ENCODE measurements around the gene RENBP. TPM values are rescaled to one million over a fixed set of nuclear protein-coding genes. Genes with fewer than 3 reads are reported as not detected.

The RENBP gene
- total RNA-seq, 2 experiments from 2014 or later = 12.1 to 12.8 TPM

- H3K36me3 Mint-ChIP-seq (ENCODE audit: low read depth) = peaks cover 60% of the 10 kb centered on the region
- POLR2A ChIA-PET = interaction anchor here (8.7 kb wide), 1 partner anchor 11 kb away, joined by 114 read pairs; no protein-coding TSS in a partner anchor
- CTCF ChIA-PET = interaction anchor here (10.4 kb wide), 1 partner anchor 27 kb away, joined by 148 read pairs; the partner anchor contains the start of gene RENBP
- H3K9me3 Mint-ChIP-seq = no peaks in the 10 kb centered on the region
- DNase-seq = no peak
- H3K4me3 Mint-ChIP-seq = no peak overlapping the region
- no peaks in the 10 kb centered on the region for H3K27me3 Mint-ChIP-seq
- no peak overlapping the region for H3K27ac Mint-ChIP-seq
- H3K4me1 Mint-ChIP-seq = peaks cover 29% of the 10 kb centered on the region
Observed at GRCh38 chrX:153921070-153921469, 23.4 kb downstream of the RENBP start.

DNA sequence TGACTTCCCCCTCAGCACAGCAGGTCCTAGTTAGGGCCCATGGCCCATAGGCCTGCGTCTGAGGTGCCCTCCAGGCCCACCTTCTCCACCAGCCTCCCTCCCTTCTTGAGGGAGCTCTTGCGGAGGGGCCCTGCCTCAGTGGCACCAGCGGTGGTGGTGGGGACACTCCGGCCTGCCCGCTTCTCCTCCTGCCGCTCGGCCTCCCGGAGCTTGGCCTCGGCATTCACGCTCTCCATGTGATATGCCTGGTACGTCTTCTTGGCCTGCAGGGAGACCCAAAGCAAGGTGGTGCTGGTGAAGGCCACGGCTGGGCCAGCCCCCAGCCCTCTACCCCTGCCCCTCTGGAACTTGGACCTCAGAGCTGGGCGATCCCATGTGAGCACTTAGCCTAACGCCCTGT lies 23.9 kb downstream of the RENBP start:
- Mint-ChIP-seq H3K4me1 (peaks cover 31% of the 10 kb centered on the region), H3K36me3 (ENCODE audit: low read depth) (peaks cover 63% of the 10 kb centered on the region), H3K9me3 (no peaks in the 10 kb centered on the region), H3K27ac (no peak overlapping the region), H3K27me3 (no peaks in the 10 kb centered on the region), H3K4me3 (no peak overlapping the region)
- POLR2A ChIA-PET = interaction anchor here (1.5 to 2.2 kb wide), 2 partner anchors 14 to 24 kb away, joined by 3 to 5 read pairs; partner anchors contain the start of gene RENBP
- CTCF ChIA-PET = interaction anchor here (10.4 kb wide), 1 partner anchor 28 kb away, joined by 148 read pairs; the partner anchor contains the start of gene RENBP
- DNase-seq = no peak

DNA sequence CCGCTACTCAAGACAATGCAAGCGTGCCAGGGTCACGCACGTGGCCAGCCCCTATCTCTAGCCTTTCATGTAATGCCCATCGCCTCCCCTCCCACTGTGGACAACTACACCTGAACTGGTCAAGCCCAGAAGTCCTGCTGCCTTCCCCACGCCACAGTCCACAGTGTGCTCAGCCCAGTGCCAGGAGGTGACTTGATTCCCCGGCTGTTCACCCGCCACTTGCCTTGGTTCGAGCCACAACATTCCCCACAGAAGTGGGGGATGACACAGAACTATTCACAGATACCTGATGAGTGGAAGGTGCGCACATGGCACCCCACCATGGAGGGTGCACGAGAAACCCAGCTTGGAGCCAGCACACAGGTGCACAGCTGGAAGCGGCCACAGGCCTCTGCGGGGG lies 25.2 kb downstream of the RENBP start:
- peaks cover 30% of the 10 kb centered on the region for H3K4me1 Mint-ChIP-seq
- H3K27ac Mint-ChIP-seq = no peak overlapping the region
- no peak for DNase-seq
- no peaks in the 10 kb centered on the region for H3K9me3 Mint-ChIP-seq
- no peaks in the 10 kb centered on the region for H3K27me3 Mint-ChIP-seq
- peaks cover 51% of the 10 kb centered on the region for H3K36me3 Mint-ChIP-seq (ENCODE audit: low read depth)
- ChIA-PET POLR2A (interaction anchor here (1.5 to 2.2 kb wide), 2 partner anchors 13 to 26 kb away, joined by 3 to 5 read pairs; partner anchors contain the start of gene RENBP), CTCF (interaction anchor here (1.1 kb wide), 1 partner anchor 28 kb away, joined by 4 read pairs; no protein-coding TSS in a partner anchor)
- no peak overlapping the region for H3K4me3 Mint-ChIP-seq

DNA sequence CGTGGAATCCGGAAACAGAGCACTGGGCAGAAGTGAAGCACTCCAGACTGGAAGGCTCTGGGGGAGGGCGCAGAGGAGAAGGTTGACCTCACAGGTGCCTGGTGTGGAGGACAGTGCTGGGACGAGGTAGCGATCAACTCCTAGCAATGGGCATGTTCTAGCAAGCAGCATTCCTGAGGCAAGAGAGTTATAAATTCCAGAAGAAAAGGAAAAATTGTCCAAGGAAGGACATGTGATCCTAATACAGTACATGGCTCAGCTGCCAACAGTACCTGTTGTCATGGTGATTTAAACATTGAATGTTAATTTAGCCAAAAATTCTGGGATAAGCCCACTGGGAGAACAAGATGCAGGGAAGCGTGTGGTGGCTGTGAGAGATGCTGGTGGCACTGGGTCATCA lies 26.6 kb downstream of the RENBP start:
- POLR2A ChIA-PET = interaction anchor here (1.1 kb wide), 1 partner anchor 11 kb away, joined by 3 read pairs; no protein-coding TSS in a partner anchor
- no peaks in the 10 kb centered on the region for H3K9me3 Mint-ChIP-seq

DNA sequence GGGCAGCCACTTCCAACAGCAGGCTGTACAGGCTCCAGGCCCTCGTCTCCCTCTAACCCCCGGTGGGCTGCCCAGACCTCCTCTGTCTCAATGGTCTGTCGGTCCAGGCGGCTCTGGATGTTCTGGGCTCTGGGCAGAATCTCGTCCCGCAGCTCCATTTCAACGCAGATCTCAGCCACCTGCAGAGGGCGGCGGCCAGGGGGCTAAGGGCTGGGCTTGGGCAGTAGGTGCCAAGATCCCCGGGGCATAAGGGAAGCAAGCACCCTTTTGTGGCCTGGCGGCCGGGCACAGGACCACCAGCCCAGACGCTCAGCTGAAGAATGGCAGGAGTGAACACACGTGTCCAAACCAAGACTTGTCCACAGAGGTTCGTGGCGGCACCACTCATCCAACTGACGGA lies 30.7 kb downstream of the RENBP start:
- no peak for DNase-seq
- Mint-ChIP-seq H3K27ac (no peak overlapping the region), H3K9me3 (no peaks in the 10 kb centered on the region), H3K27me3 (no peaks in the 10 kb centered on the region), H3K4me1 (peaks cover 6% of the 10 kb centered on the region), H3K4me3 (no peak overlapping the region), H3K36me3 (ENCODE audit: low read depth) (peaks cover 37% of the 10 kb centered on the region)
- CTCF ChIA-PET = interaction anchor here (1.2 kb wide), 1 partner anchor 33 kb away, joined by 3 read pairs; no protein-coding TSS in a partner anchor
- POLR2A ChIA-PET = interaction anchor here (0.6 to 9.4 kb wide), 2 partner anchors 12 to 149 kb away, joined by 3 to 114 read pairs; partner anchors contain the start of genes ARHGAP4 and PLXNB3

More for the DNA sequence above, 26.6 kb downstream of the RENBP start:
- no peak overlapping the region for H3K4me3 Mint-ChIP-seq
- peaks cover 21% of the 10 kb centered on the region for H3K4me1 Mint-ChIP-seq
- no peak for DNase-seq
- H3K27me3 Mint-ChIP-seq = no peaks in the 10 kb centered on the region
- no peak overlapping the region for H3K27ac Mint-ChIP-seq
- CTCF ChIA-PET = interaction anchor here (1.3 kb wide), 1 partner anchor 11 kb away, joined by 3 read pairs; no protein-coding TSS in a partner anchor
- peaks cover 45% of the 10 kb centered on the region for H3K36me3 Mint-ChIP-seq (ENCODE audit: low read depth)

DNA sequence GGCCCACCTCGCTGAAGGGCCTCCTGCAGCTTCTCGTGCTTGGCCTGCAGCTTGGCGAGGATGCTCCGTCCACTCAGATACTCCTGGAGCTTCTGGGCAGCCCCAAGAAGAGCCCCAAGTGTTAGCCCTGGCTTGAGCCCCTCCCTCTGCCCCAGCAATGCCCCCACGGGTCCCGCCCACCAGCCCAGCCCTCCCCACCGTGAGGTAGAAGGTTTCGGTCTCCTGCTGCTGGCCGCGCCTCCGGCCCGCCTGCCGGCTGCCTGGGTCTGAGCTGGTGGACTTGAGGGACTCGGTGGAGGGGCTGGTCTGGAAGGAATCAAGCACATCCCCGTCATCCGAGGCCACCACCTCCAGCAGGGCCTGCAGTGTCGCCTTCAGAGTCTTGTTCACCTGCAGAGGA lies 31.2 kb downstream of the RENBP start:
- H3K27me3 Mint-ChIP-seq = no peaks in the 10 kb centered on the region
- peaks cover 6% of the 10 kb centered on the region for H3K4me1 Mint-ChIP-seq
- CTCF ChIA-PET = interaction anchor here (1.2 kb wide), 1 partner anchor 34 kb away, joined by 3 read pairs; no protein-coding TSS in a partner anchor
- POLR2A ChIA-PET = interaction anchor here (9.4 kb wide), 1 partner anchor 12 kb away, joined by 114 read pairs; the partner anchor contains the start of gene ARHGAP4
- peaks cover 32% of the 10 kb centered on the region for H3K36me3 Mint-ChIP-seq (ENCODE audit: low read depth)
- H3K9me3 Mint-ChIP-seq = no peaks in the 10 kb centered on the region
- no peak overlapping the region for H3K27ac Mint-ChIP-seq
- DNase-seq = no peak
- no peak overlapping the region for H3K4me3 Mint-ChIP-seq

DNA sequence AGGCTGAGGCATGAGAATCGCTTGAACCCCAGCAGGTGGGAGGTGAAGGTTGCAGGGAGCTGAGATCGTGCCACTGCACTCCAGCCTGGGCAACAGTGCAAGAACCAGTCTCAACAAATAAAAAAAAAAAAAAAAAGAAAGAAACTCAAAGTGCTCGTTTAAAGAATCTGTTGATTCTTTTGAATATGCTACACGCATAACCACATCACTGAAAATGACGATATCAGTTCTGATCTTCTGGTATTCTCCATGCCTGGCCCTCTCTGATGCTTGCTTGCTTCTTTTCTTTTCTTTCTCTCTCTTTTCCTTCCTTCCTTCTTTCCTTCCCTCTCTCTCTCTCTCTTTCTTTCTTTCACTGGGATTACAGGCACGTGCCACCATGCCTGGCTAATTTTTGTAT lies 32.6 kb downstream of the RENBP start:
- no peak overlapping the region for H3K4me3 Mint-ChIP-seq
- H3K27me3 Mint-ChIP-seq = no peaks in the 10 kb centered on the region
- ChIA-PET CTCF (no interaction called here), POLR2A (interaction anchor here (9.4 kb wide), 1 partner anchor 14 kb away, joined by 114 read pairs; the partner anchor contains the start of gene ARHGAP4)
- H3K4me1 Mint-ChIP-seq = peaks cover 6% of the 10 kb centered on the region
- peaks cover 26% of the 10 kb centered on the region for H3K36me3 Mint-ChIP-seq (ENCODE audit: low read depth)
- H3K27ac Mint-ChIP-seq = no peak overlapping the region
- H3K9me3 Mint-ChIP-seq = no peaks in the 10 kb centered on the region
- no peak for DNase-seq

DNA sequence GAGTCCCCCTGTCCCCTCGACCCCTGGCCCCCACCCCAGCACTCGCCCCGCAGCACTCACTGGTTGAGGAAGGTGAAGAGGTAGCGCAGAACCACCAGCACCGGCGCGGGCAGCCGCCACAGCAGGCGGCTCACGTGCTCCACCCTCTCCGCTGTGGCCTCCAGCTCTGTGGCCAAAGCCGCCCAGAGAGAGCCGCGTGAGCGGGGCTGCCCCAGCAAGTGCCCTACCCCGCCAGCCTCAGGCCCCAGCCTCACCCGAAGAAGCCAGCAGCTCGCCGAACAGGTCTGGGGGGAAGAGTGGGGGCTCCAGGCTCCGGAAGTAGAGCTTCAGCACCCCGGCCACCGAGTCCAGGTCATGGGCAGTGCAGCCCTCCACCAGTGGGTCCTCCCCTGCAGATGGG lies 34.0 kb downstream of the RENBP start:
- no peak overlapping the region for H3K27ac Mint-ChIP-seq
- ChIA-PET POLR2A (interaction anchor here (9.4 kb wide), 1 partner anchor 15 kb away, joined by 114 read pairs; the partner anchor contains the start of gene ARHGAP4), CTCF (interaction anchor here (1.0 kb wide), 1 partner anchor 15 kb away, joined by 3 read pairs; no protein-coding TSS in a partner anchor)
- no peak for DNase-seq
- H3K9me3 Mint-ChIP-seq = no peaks in the 10 kb centered on the region
- H3K4me1 Mint-ChIP-seq = peaks cover 9% of the 10 kb centered on the region
- no peak overlapping the region for H3K4me3 Mint-ChIP-seq
- H3K36me3 Mint-ChIP-seq (ENCODE audit: low read depth) = peaks cover 16% of the 10 kb centered on the region
- no peaks in the 10 kb centered on the region for H3K27me3 Mint-ChIP-seq

GRCh38 chrX:153909980-153910360 lies 34.5 kb downstream of the RENBP start:
- POLR2A ChIA-PET = interaction anchor here (9.4 kb wide), 1 partner anchor 15 kb away, joined by 114 read pairs; the partner anchor contains the start of gene ARHGAP4
- Mint-ChIP-seq H3K27me3 (no peaks in the 10 kb centered on the region), H3K4me1 (peaks cover 10% of the 10 kb centered on the region), H3K9me3 (no peaks in the 10 kb centered on the region), H3K27ac (no peak overlapping the region), H3K4me3 (no peak overlapping the region), H3K36me3 (ENCODE audit: low read depth) (peaks cover 16% of the 10 kb centered on the region)
- CTCF ChIA-PET = no interaction called here
- DNase-seq = no peak

DNA sequence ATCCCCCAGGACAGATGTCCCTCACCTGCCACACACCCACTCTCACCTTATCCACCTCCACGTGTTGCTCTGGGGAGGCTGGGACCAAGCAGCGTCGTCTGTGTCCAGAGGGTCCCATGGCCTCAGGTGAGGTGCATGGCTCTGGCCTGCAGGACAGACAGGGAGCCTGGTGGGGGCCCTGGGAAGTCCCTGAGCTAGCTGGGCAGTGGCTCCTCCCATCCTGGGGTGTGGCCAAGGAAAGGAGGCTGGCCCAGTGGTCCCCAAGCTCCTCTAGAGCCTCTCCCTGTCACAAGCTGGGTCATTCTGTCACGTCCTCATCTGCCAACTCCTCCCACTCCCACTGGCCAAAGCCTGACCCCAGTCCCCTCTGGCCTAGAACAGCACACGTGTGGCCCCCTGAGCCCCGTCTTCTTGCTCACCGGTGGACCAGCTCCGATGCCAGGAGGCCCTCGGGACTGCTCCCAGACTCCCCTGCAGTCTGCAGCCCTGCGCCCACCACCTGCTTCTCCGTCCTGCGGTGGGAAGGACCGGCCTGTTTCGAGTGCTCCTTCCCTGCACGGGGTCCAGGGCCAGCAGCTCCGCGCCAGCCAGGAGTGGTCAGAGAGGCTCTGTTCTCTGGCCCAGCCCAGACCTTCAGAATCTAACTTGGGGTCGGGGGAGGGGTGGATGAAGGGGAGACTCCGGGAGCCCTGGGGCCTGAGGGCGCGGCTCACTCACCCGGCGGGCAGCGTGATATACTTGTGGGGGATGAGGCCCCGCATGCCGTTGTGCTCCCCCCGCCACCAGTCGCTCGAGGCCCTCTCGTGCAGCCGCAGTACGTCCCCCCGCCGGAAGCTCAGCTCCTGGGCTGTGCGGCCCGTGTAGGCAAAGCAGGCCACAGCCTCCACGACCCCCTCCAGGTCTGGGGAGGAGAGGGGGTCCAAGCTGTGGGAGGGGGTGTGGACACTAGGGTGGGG lies 35.1 kb downstream of the RENBP start:
- Mint-ChIP-seq H3K36me3 (ENCODE audit: low read depth) (peaks cover 16% of the 10 kb centered on the region), H3K9me3 (no peaks in the 10 kb centered on the region), H3K4me3 (no peak overlapping the region), H3K27me3 (no peaks in the 10 kb centered on the region), H3K4me1 (peaks cover 12% of the 10 kb centered on the region), H3K27ac (no peak overlapping the region)
- ChIA-PET CTCF (no interaction called here), POLR2A (interaction anchor here (1.1 to 9.4 kb wide), 3 partner anchors 16 to 60 kb away, joined by 3 to 114 read pairs (median 4); partner anchors contain the start of gene ARHGAP4)
- DNase-seq = no peak

DNA sequence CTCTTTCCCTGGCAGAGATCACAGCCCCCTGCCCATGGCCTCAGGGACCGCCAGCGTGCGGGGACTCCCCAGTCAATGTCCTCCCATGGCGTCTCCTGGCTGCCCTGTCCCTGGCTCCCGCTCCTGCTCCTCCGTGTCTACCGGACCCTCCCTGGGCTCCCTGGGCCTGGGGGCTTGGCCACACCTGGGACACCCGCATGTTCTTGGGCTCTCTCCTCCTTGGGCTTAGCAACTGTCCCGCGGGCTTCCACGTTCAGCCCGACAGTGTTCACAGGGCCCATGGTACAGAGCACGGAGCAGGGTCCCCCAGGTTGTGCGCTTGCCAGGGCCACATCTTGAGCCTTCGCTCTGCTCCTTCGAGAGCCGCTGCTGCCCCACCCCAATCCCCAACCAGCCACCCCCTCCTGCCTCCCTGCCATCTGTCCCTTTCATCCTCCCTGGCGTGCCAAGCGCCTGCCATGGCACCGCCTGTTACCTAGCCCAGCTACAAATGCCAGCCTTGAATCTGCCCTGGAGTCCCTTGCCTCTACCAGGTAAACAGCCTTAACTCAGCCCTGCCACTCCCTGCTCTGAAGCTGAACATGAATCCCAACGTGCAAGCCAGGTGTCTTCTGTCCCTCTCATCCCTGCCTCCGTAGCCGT lies 36.1 kb downstream of the RENBP start:
- H3K9me3 Mint-ChIP-seq = no peaks in the 10 kb centered on the region
- ChIA-PET POLR2A (interaction anchor here (1.7 to 9.4 kb wide), 2 partner anchors 17 to 58 kb away, joined by 4 to 114 read pairs; partner anchors contain the start of gene ARHGAP4), CTCF (no interaction called here)
- H3K27me3 Mint-ChIP-seq = no peaks in the 10 kb centered on the region
- DNase-seq = no peak
- peaks cover 13% of the 10 kb centered on the region for H3K36me3 Mint-ChIP-seq (ENCODE audit: low read depth)
- H3K27ac Mint-ChIP-seq = no peak overlapping the region
- H3K4me3 Mint-ChIP-seq = no peak overlapping the region
- peaks cover 21% of the 10 kb centered on the region for H3K4me1 Mint-ChIP-seq

- Mint-ChIP-seq H3K36me3 (ENCODE audit: low read depth) (peaks cover 13% of the 10 kb centered on the region), H3K4me1 (peaks cover 24% of the 10 kb centered on the region), H3K27ac (no peak overlapping the region), H3K4me3 (no peak overlapping the region), H3K9me3 (no peaks in the 10 kb centered on the region), H3K27me3 (no peaks in the 10 kb centered on the region)
- ChIA-PET POLR2A (interaction anchor here (1.1 to 9.4 kb wide), 5 partner anchors 10 to 126 kb away, joined by 3 to 114 read pairs (median 5); partner anchors contain the start of genes ARHGAP4, IDH3G and SSR4), CTCF (no interaction called here)
- DNase-seq = no peak
Observed at GRCh38 chrX:153907456-153907855, 37.0 kb downstream of the RENBP start.

Measured in activated CD4-positive, alpha-beta memory T cell treated with anti-CD3 and anti-CD28 coated beads, Interleukin-2, amount 10 ng/mL, durations not matched to agents 7 days and 5 days (primary cell).